ENCODE results near the gene TAS1R1. TPM values are rescaled to one million over a fixed set of nuclear protein-coding genes. Genes with fewer than 3 reads are reported as not detected.
A peak's percentile ranks its signal among the peaks of the same experiment; 100 is the strongest.

TAS1R1 gene
- total and polyA plus RNA-seq, 9 of the 15 experiments (the other 6 are each of a cell fraction or from before 2014, with no cell fraction given), result 0.06 TPM; not detected in 8

DNA sequence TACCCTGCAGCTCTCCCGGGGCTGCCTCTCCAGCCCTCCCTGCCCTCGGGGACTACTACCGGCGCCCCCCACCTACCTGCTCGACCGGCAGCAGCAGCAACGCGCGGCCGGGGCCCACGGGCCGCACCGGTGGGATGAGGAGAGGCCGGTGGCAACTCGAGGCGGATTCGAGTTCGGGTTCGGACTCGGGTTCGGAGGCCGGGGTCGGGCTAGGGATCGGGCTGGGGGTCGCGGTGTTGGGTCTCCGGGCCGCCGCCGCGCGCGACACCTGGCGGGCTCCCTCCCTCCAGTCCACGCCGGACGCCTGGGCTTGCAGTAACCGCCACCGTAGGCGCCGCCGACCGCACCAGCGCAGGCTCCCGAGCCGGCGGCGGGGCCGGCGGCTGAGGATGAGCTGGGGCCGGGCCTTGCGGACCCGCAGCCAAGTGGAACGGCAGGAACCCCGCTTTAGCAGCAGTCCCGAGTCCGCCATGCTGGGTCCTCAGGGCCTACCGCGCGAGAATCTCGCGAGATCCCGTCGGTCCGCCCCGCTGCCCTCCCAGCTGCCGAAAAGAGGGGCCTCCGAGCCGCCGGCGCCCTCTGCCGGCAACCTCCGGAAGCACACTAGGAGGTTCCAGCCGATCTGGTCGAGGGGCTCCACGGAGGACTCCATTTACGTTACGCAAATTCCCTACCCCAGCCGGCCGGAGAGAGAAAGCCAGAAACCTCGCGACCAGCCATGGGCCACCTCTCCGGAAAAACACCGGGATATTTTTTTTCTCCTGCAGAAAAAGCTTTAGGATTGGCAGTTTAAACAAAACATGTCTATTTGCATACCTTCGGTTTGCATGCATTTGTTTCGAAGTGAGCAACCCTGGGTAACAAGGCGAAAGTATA is 838 bp upstream of the TAS1R1 start, which contains the start of gene NOL9 (continued):
- TF ChIP-seq, protein P1, sequence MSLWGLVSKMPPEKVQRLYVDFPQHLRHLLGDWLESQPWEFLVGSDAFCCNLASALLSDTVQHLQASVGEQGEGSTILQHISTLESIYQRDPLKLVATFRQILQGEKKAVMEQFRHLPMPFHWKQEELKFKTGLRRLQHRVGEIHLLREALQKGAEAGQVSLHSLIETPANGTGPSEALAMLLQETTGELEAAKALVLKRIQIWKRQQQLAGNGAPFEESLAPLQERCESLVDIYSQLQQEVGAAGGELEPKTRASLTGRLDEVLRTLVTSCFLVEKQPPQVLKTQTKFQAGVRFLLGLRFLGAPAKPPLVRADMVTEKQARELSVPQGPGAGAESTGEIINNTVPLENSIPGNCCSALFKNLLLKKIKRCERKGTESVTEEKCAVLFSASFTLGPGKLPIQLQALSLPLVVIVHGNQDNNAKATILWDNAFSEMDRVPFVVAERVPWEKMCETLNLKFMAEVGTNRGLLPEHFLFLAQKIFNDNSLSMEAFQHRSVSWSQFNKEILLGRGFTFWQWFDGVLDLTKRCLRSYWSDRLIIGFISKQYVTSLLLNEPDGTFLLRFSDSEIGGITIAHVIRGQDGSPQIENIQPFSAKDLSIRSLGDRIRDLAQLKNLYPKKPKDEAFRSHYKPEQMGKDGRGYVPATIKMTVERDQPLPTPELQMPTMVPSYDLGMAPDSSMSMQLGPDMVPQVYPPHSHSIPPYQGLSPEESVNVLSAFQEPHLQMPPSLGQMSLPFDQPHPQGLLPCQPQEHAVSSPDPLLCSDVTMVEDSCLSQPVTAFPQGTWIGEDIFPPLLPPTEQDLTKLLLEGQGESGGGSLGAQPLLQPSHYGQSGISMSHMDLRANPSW (CRISPR knock-in tag; IDR thresholded peaks at IDR 0.05), result peak; percentile 92
- TF ChIP-seq, protein P2, sequence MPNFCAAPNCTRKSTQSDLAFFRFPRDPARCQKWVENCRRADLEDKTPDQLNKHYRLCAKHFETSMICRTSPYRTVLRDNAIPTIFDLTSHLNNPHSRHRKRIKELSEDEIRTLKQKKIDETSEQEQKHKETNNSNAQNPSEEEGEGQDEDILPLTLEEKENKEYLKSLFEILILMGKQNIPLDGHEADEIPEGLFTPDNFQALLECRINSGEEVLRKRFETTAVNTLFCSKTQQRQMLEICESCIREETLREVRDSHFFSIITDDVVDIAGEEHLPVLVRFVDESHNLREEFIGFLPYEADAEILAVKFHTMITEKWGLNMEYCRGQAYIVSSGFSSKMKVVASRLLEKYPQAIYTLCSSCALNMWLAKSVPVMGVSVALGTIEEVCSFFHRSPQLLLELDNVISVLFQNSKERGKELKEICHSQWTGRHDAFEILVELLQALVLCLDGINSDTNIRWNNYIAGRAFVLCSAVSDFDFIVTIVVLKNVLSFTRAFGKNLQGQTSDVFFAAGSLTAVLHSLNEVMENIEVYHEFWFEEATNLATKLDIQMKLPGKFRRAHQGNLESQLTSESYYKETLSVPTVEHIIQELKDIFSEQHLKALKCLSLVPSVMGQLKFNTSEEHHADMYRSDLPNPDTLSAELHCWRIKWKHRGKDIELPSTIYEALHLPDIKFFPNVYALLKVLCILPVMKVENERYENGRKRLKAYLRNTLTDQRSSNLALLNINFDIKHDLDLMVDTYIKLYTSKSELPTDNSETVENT (CRISPR knock-in tag; IDR thresholded peaks at IDR 0.05), result peak; percentile 91
- TF ChIP-seq SMAD3 (CRISPR knock-in tag; conservative IDR thresholded peaks at IDR 0.05), result 0 out of 2 replicates have a peak, but pooled peaks have one; percentile 37
- peak; percentile 94 for TF ChIP-seq HNRNPLL (IDR thresholded peaks at IDR 0.05; ENCODE audit: low read depth, low read length, poor library complexity, severe bottlenecking)
- peak; percentile 71 for TF ChIP-seq JUND (IDR thresholded peaks at IDR 0.05; ENCODE audit: borderline replicate concordance, low read depth, low read length)
- no peak; the same call in 2 of the 3 replicates for TF ChIP-seq JUND (tag; IDR thresholded peaks at IDR 0.05; ENCODE audit: borderline replicate concordance, low read depth, low read length)
- 0 out of 2 replicates have a peak, but pooled peaks have one; percentile 71 for TF ChIP-seq GTF2F1 (IDR thresholded peaks at IDR 0.05; ENCODE audit: low read depth, low read length)
- TF ChIP-seq CBFA2T2 (conservative IDR thresholded peaks at IDR 0.05), result no peak; the same call in 1 of the 2 replicates
- no peak for TF ChIP-seq GATA2 (CRISPR knock-in tag; IDR thresholded peaks at IDR 0.05)
- TF ChIP-seq, protein P3, sequence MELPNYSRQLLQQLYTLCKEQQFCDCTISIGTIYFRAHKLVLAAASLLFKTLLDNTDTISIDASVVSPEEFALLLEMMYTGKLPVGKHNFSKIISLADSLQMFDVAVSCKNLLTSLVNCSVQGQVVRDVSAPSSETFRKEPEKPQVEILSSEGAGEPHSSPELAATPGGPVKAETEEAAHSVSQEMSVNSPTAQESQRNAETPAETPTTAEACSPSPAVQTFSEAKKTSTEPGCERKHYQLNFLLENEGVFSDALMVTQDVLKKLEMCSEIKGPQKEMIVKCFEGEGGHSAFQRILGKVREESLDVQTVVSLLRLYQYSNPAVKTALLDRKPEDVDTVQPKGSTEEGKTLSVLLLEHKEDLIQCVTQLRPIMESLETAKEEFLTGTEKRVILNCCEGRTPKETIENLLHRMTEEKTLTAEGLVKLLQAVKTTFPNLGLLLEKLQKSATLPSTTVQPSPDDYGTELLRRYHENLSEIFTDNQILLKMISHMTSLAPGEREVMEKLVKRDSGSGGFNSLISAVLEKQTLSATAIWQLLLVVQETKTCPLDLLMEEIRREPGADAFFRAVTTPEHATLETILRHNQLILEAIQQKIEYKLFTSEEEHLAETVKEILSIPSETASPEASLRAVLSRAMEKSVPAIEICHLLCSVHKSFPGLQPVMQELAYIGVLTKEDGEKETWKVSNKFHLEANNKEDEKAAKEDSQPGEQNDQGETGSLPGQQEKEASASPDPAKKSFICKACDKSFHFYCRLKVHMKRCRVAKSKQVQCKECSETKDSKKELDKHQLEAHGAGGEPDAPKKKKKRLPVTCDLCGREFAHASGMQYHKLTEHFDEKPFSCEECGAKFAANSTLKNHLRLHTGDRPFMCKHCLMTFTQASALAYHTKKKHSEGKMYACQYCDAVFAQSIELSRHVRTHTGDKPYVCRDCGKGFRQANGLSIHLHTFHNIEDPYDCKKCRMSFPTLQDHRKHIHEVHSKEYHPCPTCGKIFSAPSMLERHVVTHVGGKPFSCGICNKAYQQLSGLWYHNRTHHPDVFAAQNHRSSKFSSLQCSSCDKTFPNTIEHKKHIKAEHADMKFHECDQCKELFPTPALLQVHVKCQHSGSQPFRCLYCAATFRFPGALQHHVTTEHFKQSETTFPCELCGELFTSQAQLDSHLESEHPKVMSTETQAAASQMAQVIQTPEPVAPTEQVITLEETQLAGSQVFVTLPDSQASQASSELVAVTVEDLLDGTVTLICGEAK (IDR thresholded peaks at IDR 0.05), result peak; percentile 36; the same call in 1 of the 2 replicates
- TF ChIP-seq, protein P3 (CRISPR knock-in tag; IDR thresholded peaks at IDR 0.05), result no peak
- peak; percentile 26 to 85; a peak in 3 of 4 replicates for TF ChIP-seq TBL1XR1 (IDR thresholded peaks at IDR 0.05; ENCODE audit: low read length in 2 of 2)
